ENCODE data around the gene THG1L. TPM values are rescaled to one million over a fixed set of nuclear protein-coding genes. Genes with fewer than 3 reads are reported as not detected.
"Not testable (repeated sequence)": the region's sequence is repeated elsewhere in the genome, so short reads cannot be mapped to it uniquely, and the experiment has no call there.

The THG1L gene
- total RNA-seq, 1 donor from 2014 or later = 11.3 TPM

DNA sequence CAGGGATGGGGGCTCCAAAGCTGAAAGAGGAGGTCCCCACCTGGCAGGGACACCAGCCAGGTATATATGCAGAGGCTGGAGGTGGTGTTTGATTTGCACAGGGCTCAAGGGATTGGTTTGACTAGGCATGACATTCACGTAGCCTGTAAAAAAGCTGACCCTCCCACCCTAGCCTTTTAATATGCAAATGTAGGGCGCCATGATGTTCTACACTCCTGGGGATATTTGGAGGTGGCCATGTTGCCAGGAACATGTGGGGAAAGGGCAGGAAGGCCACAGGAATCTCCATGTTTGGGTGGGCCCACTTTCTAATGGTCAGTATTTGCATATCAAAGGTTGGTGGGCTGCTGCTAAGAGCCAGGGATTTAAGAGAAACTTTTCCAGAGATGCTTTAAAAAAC is 12.0 kb upstream of the THG1L start:
- no peak for DNase-seq
- no peak overlapping the region for H3K4me3 ChIP-seq
- intact Hi-C loops (cut with DNase I) = no loop called here
- no peak for ATAC-seq
- H3K9me3 ChIP-seq = no peaks in the 10 kb centered on the region
- H3K27ac ChIP-seq = no peak overlapping the region
- peaks cover 8% of the 10 kb centered on the region for H3K4me1 ChIP-seq
- H3K36me3 ChIP-seq = no peaks in the 10 kb centered on the region
- no peaks in the 10 kb centered on the region for H3K27me3 ChIP-seq (ENCODE audit: low read depth)
- TF ChIP-seq, protein P1, sequence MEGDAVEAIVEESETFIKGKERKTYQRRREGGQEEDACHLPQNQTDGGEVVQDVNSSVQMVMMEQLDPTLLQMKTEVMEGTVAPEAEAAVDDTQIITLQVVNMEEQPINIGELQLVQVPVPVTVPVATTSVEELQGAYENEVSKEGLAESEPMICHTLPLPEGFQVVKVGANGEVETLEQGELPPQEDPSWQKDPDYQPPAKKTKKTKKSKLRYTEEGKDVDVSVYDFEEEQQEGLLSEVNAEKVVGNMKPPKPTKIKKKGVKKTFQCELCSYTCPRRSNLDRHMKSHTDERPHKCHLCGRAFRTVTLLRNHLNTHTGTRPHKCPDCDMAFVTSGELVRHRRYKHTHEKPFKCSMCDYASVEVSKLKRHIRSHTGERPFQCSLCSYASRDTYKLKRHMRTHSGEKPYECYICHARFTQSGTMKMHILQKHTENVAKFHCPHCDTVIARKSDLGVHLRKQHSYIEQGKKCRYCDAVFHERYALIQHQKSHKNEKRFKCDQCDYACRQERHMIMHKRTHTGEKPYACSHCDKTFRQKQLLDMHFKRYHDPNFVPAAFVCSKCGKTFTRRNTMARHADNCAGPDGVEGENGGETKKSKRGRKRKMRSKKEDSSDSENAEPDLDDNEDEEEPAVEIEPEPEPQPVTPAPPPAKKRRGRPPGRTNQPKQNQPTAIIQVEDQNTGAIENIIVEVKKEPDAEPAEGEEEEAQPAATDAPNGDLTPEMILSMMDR (IDR thresholded peaks at IDR 0.05) = no peak

DNA sequence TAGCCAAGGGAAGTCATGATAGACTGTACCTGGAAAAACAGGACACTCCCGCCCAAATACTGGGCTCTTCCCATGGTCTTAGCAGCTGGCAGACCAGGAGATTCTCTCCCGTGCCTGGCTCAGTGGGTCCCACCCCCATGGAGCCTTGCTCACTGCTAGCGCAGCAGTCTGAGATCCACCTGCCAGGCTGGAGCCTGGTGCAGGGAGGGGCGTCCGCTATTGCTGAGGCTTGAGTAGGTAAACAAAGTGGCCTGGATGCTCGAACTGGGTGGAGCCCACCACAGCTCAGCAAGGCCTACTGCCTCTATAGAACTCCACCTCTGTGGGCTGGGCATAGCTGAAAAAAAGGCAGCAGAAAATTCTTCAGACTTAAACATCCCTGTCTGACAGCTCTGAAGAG is 10.1 kb upstream of the THG1L start:
- H3K27ac ChIP-seq = no peak overlapping the region

DNA sequence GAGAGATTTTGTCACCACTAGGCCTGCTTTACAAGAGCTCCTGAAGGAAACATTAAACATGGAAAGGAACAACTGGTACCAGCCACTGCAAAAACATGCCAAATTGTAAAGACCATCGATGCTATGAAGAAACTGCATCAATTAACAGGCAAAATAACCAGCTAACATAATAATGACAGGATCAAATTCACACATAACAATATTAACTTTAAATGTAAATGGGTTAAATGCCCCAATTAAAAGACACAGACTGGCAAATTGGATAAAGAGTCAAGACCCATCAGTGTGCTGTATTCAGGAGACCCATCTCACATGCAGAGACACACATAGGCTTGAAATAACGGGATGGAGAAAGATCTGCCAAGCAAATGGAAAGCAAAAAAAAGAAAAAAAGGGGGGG is 8.3 kb upstream of the THG1L start:
- DNase-seq; H3K27ac ChIP-seq; H3K36me3 ChIP-seq; ATAC-seq; H3K4me3 ChIP-seq; H3K27me3 ChIP-seq (ENCODE audit: low read depth); H3K4me1 ChIP-seq; H3K9me3 ChIP-seq; intact Hi-C loops (cut with DNase I): not testable (repeated sequence)

More for the DNA sequence above, 10.1 kb upstream of the THG1L start:
- DNase-seq (no peak), ATAC-seq (no peak)
- Histone ChIP-seq H3K27me3 (ENCODE audit: low read depth) (no peaks in the 10 kb centered on the region), H3K4me3 (no peak overlapping the region), H3K36me3 (no peaks in the 10 kb centered on the region), H3K9me3 (no peaks in the 10 kb centered on the region), H3K4me1 (peaks cover 8% of the 10 kb centered on the region)
- intact Hi-C loops (cut with DNase I) = no loop called here
- TF ChIP-seq, protein P1 (IDR thresholded peaks at IDR 0.05) = no peak

DNA sequence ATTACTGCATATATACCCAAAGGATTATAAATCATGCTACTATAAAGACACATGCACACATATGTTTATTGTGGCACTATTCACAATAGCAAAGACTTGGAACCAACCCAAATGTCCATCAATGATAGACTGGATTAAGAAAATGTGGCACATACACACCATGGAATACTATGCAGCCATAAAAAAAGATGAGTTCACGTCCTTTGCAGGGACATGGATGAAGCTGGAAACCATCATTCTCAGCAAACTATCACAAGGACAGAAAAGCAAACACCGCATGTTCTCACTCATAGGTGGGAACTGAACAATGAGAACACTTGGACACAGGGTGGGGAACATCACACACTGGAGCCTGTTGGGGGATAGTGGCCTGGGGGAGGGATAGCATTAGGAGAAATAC is 4.6 kb upstream of the THG1L start:
- intact Hi-C loops (cut with DNase I) = not testable (repeated sequence)

DNA sequence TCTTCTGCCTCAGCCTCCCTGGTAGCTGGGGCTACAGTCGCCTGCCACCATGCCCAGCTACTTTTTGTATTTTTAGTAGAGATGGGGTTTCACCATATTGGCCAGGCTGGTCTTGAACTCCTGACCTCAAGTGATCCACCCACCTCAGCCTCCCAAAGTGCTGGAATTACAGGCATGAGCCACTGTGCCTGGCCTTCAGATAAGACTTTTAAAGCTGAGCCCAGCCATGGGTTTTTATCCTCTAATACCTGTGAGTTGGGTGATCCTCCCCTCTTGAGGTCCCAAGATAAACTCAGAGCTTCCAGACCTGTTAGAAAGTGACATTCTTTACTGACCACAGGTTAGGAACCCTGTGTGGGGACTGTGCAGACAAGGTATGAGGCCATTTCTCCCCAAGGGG is 3.4 kb upstream of the THG1L start:
- intact Hi-C loops (cut with DNase I); H3K36me3 ChIP-seq; DNase-seq; H3K27ac ChIP-seq; H3K27me3 ChIP-seq (ENCODE audit: low read depth); ATAC-seq; H3K4me3 ChIP-seq; H3K9me3 ChIP-seq: not testable (repeated sequence)
- peaks cover 12% of the 10 kb centered on the region for H3K4me1 ChIP-seq

More for the DNA sequence above, 4.6 kb upstream of the THG1L start:
- H3K27me3 ChIP-seq (ENCODE audit: low read depth); H3K27ac ChIP-seq; ATAC-seq; H3K4me3 ChIP-seq; H3K9me3 ChIP-seq; DNase-seq; H3K36me3 ChIP-seq; H3K4me1 ChIP-seq: not testable (repeated sequence)

DNA sequence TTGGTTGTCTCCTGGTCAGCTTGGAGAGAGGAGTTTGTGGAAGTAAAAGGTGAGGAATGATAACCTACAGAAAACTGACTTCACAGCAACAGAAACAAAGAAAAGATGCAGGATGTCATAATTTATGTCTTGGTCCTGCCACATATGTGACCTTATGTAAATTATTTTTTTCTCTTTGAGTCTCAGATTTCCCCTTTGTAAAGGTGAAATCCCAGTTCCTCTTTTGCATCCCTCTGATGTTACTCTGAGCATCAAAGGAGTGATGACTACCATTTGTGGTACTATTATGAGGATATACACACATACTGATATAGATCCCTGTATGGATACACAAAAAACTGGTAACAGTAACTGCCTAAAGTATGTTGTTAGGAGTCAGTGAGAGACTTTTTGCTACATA is 1.4 kb upstream of the THG1L start:
- Histone ChIP-seq H3K27me3 (ENCODE audit: low read depth) (no peaks in the 10 kb centered on the region), H3K36me3 (peaks cover 16% of the 10 kb centered on the region), H3K4me3 (no peak overlapping the region), H3K9me3 (no peaks in the 10 kb centered on the region), H3K27ac (no peak overlapping the region), H3K4me1 (peaks cover 12% of the 10 kb centered on the region)
- ATAC-seq (no peak), DNase-seq (no peak)
- intact Hi-C loops (cut with DNase I) = no loop called here
- TF ChIP-seq, protein P1 (IDR thresholded peaks at IDR 0.05) = no peak

DNA sequence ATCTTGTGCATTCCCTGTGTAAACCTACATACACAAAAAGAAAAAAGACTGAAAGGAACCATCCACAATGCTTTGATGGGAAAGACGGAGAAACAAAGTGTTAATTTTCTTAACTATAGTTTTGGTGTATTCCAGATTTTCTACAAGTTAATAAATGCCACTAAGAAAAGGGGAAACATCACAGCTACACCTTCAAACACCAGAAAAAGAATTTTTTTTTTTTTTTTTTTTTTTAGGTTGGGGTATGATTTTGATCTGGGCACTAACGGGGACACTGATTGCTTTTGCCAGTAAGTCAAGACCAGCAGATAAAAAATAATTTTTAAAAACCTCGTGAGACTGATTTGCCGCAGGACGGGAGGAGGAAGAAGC is 334 bp upstream of the THG1L start:
- no peak for DNase-seq
- Histone ChIP-seq H3K4me3 (peak overlapping the region; percentile 66), H3K4me1 (peaks cover 12% of the 10 kb centered on the region), H3K27me3 (ENCODE audit: low read depth) (no peaks in the 10 kb centered on the region), H3K36me3 (peaks cover 22% of the 10 kb centered on the region), H3K27ac (peak overlapping the region; percentile 87), H3K9me3 (no peaks in the 10 kb centered on the region)
- ATAC-seq = no peak
- TF ChIP-seq, protein P1 (IDR thresholded peaks at IDR 0.05) = no peak
- intact Hi-C loops (cut with DNase I) = no loop called here

All from lower lobe of right lung (tissue), 2 donors.